ENCODE results near the gene MAFF.

Gene MAFF

DNA sequence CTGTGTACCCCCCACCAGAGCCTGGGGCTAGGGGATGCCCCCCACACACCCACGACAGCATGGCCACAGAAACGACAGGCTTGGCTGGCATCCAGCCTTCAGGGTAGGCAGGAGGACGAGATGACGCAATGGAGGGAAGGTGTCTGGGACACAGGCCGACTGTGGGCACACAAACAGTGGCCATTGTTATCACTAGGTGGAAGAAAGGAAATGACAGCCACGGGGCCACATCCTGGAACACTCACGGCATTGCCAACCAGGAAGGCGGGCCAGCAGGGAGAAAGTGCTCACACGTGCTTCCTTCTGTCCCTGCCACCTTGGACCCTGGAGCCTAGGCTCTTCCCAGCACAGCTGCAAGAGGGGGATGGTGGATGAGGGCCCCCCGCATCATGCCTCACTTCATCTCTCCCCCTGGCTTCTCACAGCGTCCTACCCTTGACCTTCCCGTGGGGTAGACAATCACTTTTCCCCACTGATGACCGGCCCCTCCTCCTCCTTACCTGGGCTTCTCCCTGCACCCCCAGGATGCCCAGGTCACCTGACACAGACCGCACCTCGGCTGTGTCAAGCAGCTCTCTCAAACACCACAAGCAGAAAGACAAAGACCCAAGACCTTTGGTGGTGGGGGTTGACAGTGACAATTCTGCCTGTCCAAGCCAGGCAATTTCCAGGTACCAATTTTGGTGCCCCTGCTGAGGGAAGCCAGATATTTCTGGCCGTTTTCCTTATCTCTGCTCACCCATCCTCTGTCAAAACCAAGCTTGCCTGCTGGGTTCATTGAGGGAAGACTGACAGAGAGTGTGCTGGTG, 28.8 kb upstream of the MAFF start:
- TF ChIP-seq GATA3 (IDR thresholded peaks at IDR 0.05; ENCODE audit: low read depth, low read length) (no peak), GATA2 (IDR thresholded peaks at IDR 0.05; ENCODE audit: low read depth, low read length) (no peak)

DNA sequence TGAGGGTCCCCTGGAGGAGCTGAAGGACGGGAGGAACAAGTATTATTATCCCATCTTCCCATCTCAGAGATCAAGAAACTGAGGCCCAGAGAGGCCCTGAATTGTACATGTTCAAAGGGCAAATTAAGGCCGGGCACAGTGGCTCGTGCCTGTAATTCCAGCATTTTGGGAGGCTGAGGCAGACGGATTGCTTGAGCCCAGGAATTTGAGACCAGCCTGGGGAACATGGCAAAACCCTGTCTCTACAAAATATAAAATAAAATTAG, 28.2 kb upstream of the MAFF start:
- TF ChIP-seq GATA2 (IDR thresholded peaks at IDR 0.05; ENCODE audit: low read depth, low read length) (no peak), GATA3 (IDR thresholded peaks at IDR 0.05; ENCODE audit: low read depth, low read length) (no peak)

DNA sequence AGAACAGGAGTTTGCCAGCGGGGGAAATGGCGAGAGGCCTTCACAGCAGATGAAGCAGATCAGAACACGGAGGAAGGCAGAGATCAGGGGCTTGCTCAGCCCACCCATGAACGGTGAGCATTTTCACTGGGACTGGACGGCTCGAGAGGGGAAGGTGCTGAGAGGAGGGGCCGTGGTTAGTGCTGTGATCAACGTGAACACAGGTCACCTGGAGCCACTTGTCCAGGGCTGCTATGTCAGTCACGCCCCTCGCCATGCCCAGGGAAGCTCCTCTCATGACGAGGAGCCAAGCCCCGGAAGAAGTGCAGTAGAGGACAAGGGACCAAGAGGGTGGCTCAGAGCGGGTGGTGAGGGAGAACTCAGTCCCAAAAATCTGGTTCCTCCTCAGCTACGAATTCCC, 27.2 kb upstream of the MAFF start:
- TF ChIP-seq GATA3 (IDR thresholded peaks at IDR 0.05; ENCODE audit: low read depth, low read length) (no peak), GATA2 (IDR thresholded peaks at IDR 0.05; ENCODE audit: low read depth, low read length) (no peak)

DNA sequence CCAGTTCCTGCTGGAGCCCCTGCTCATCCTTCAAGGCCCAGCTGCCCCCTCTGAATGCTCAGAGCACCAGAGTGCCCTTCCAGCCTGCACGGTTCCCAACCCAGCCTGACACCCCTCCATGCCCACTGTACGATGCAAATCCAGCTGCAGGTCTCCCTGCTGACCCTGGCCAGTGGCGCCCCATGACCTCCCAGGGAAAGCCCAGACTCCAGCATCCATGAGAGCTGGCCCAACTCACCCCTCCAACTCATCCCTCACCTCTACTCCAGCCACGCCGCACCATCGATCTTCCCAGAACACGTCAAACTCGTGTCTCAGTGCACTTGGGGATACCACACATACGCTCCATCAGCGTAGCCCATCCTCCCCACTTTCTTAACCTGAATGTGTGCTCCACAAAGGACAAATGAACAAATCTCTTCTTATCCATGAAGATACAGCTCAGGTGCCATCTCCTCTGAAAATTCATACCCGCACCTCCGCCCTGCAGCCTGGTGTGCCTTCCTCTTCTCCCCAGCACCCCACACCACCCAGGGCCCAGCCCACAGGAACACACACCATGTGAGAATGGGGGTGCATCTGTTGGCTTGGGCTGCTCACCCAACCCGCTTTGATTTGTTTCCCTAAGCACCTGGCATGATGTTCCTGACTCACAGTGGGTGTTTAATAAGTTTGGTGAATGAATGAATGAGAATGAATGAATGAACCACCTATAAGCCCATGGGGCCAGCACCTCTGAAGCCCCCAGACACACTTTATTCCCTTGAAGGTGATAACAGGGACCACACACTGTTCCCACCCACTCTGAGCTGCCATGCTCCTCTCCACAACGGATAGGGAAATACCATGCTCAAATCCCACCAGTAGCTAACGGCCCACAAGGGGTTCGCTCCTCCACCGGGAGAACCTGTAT, 26.3 kb upstream of the MAFF start:
- TF ChIP-seq GATA3 (IDR thresholded peaks at IDR 0.05; ENCODE audit: low read depth, low read length), result no peak
- TF ChIP-seq GATA2 (IDR thresholded peaks at IDR 0.05; ENCODE audit: low read depth, low read length), result no peak

DNA sequence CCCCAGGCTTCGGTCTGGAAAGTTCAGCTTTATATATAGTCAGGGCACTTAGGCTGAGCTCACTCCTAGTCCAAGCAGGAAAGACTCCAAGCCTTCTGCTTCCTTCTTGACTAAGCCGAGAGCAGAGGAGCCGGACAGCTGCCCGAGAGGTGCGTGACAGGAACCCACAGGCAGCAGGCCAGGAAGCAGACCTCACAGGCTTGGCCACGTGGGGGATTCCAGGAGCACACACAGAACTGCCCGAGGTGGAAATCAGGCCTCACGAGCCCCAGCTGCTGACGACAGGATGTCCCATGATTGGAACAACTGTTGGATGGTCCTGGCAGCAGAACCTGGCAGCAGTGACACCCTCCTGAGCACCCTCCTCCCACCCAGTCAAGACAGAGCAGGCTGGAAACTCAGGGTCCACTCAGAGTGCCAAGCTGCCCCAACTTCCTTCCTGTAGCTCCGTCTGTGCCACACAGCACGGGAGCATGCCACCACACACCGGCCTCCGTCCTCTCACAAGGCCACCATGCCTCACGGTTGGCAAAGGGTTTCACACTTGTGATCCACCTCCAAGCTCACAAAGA, 25.5 kb upstream of the MAFF start:
- TF ChIP-seq GATA3 (IDR thresholded peaks at IDR 0.05; ENCODE audit: low read depth, low read length), result no peak
- no peak for TF ChIP-seq GATA2 (IDR thresholded peaks at IDR 0.05; ENCODE audit: low read depth, low read length)

DNA sequence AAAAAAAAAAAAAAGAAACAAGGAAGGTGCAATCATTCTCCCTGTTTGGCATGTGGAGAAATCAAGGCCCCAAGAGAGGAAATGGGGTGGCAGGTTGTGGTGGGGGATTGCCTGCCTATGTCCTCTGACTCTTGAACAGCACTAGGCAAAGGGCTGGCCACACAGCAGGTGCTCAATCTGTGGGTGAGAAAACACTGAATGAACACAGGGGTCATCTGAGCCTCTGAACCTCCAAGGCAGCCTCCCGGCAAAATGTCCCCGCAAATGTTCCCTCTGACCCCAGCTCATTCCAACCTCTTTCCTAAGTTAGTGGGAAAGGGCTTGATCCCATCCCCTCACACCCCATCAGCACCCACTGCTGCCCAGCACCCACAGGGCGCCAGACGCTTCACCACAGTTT, 24.8 kb upstream of the MAFF start:
- TF ChIP-seq GATA3 (IDR thresholded peaks at IDR 0.05; ENCODE audit: low read depth, low read length), result no peak

DNA sequence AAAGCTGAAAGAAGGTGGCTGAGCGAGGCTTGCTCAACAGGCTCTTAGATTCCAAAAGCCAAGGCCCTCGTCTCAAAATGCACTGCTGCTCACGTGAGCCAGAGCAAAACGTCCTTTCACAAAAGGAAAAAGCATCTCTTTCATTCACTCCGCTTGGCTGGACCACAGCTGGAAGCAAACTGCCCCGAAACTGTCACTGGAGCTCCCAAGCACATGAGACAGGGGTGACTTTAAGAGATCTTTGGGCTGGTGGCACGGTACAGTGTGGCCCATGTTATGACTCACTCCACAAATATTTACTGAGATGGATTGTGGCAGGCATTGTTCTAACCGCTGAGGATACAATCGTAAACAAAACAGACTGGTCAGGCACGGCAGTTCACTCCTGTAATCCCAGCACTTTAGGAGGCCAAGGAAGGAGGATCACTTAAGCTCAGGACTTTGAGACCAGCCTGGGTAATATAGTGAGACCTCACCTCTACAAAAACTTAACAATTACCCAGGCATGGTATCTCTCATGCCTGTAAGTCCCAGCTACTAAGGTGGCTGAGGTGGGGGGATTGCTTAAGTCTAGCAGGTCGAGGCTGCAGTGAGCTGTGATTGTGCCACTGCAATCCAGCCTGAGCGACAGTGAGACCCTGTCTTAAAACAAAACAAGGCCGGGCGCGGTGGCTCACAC, 23.7 kb upstream of the MAFF start:
- TF ChIP-seq GATA2 (IDR thresholded peaks at IDR 0.05; ENCODE audit: low read depth, low read length) (no peak), GATA3 (IDR thresholded peaks at IDR 0.05; ENCODE audit: low read depth, low read length) (no peak)

DNA sequence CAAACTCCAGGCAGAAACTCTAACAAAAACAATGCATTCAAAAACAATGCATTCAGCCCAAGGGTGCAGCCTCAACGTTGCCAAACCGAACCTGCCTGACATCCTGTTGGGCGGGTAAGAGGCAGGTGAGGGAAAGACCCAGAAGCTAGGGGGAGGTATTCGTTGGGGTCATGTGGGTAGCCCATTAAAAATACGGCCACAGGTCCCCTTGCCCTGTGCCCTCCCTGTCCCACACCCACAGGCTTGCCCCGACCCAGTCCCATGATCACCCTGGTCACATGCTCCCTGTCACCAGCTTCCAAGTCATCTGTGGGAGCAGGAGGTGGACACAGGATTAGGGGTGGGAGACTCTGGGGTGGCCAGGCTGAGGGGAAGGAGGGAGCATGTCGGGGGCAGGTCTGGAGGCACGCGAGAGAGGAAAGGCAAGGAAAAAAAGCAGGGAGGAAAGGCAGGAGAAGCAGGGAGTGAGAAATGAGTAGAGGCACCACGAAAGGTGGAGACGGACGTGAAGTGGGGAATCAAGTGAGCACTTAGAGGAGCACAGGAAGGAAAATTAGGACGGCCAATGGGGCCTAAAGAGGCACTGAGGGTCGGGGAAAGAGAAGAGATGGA, 20.8 kb upstream of the MAFF start:
- TF ChIP-seq GATA3 (IDR thresholded peaks at IDR 0.05; ENCODE audit: low read depth, low read length) (no peak), GATA2 (IDR thresholded peaks at IDR 0.05; ENCODE audit: low read depth, low read length) (no peak)

DNA sequence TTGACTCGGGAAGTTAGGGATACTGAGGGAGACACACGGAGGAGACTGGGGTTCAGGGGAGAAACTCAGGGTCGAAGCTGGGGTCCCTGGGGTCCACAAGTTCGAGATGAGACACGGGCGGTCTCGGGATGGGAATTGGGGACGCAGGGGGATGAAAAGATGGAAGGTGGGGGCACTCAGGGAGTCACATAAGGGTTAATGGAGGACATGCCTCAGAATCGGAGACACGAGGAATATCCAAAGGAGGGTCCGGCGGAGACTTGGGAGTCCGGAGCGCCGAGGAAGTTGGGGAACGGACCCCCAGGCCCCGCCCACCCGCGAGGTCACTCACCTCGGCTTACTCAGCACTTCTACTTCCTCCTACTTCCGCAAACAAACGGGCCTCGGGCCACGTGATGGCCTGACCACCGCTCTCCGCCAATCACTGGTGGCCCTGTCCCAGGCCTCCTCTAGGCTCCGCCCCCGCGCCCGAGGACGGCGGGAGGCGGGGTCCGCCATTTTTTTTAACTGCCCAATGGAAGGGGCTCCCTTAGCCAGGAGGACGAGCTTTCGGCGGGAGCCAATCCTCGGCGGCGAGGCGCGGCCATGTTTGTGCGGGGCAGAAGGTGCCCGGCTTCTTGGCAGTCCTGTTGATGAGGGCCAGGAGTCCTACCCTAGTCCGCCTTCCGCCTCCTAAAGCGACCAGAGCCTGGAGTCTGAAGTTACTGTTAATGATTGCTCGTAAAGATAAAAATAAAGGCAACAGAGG, 20.2 kb upstream of the MAFF start, which contains the start of gene PLA2G6:
Gene PLA2G6, minus strand, starts transcription at position 378 of the 748 bp plus-strand sequence. CDS start 12,404 bp downstream, outside the sequence.
- TF ChIP-seq GATA3 (IDR thresholded peaks at IDR 0.05; ENCODE audit: low read depth, low read length), result no peak
- TF ChIP-seq GATA2 (IDR thresholded peaks at IDR 0.05; ENCODE audit: low read depth, low read length), result 0 out of 2 replicates have a peak, but pooled peaks have one; percentile 12

DNA sequence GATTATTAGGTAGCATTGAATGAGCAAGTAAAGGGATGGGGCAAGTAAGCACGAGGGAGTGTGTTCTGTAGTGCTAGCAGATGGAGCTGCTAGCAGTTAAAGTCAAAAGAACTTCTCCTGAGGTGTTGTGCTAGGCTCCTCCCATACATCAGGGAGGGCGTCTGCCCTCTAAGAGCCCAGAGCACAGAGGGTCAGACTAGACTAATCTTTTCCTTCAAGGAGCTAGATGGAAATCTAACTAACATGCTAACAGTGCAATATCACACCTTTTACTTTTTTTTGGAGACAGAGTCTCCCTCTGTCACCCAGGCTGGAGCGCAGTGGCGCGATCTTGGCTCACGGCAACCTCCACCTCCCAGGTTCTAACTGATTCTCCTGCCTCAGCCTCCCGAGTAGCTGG, 17.0 kb upstream of the MAFF start:
- TF ChIP-seq GATA3 (IDR thresholded peaks at IDR 0.05; ENCODE audit: low read depth, low read length) (no peak), GATA2 (IDR thresholded peaks at IDR 0.05; ENCODE audit: low read depth, low read length) (no peak)

DNA sequence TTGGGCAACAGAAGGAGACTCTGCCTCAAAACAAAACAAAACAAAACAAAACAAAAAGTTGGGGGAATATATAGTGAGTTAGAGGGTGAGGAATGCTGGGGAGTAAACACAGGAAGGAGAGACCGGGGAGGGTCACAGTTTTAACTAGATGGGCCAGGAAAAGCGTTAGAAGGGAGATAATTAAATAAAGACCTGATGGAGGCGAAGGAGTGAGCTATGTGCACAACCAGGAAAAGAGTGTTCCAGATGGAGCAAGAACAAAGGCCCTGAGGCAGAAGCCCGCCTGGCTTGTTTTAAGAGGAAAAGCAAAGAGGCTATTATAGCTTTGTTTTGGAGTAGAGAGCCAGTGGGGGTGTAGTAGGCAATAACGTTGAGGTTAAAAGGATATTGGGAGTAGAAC, 15.4 kb upstream of the MAFF start:
- TF ChIP-seq GATA3 (IDR thresholded peaks at IDR 0.05; ENCODE audit: low read depth, low read length) (no peak), GATA2 (IDR thresholded peaks at IDR 0.05; ENCODE audit: low read depth, low read length) (no peak)

DNA sequence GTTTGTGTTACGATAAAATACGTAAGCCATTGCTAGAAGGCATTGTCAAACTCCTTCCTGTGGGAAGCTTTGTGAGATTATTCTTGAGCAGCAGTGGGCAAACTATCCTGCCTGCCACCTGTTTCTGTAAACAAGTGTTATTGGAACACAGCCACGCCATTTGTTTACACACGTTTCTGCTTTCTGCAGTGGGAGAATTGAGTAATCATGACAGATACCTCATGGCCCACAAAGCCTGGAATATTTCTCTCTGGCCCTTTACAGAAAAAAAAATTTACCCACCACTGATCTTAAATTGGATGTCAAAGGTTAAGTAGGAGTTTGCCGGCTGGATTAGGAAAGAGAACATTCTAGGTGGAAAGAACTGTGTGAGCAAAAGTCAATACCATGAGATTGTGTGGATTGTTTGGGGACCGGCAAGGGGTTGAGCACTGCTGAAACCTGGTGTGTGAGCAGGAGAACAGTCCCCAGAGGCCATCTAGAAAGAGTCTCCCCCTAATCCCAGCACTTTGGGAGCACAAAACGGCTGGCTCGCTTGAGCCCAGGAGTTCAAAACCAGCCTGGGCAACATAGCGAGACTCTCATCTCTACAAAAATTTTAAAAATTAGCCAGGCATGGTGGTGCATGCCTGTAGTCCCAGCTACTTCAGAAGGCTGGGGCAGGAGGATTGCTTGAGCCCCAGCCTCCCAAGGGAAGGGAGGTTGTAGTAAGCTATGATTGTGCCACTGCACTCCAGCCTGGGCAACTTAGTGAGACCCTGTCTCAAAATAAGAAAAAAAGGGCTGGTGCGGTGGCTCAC, 14.2 kb upstream of the MAFF start:
- TF ChIP-seq GATA2 (IDR thresholded peaks at IDR 0.05; ENCODE audit: low read depth, low read length) (no peak), GATA3 (IDR thresholded peaks at IDR 0.05; ENCODE audit: low read depth, low read length) (no peak)
